Measurements from ENCODE around the gene EIF5A. TPM values are rescaled to one million over a fixed set of nuclear protein-coding genes. Genes with fewer than 3 reads are reported as not detected.

The EIF5A gene
- total and polyA plus RNA-seq, 2 of the 8 experiments (the other 6 are each of a cell fraction or from before 2014, with no cell fraction given) = 717 to 1,172 TPM

- Histone ChIP-seq H3K18ac (ENCODE audit: extremely low read depth, low read length) (no peak overlapping the region), H3K79me2 (ENCODE audit: control insufficient read depth in 1 of 2, insufficient read depth in 2 of 2, low read length in 2 of 2) (no peaks in the 10 kb centered on the region), H3K23me2 (ENCODE audit: low read depth, low read length) (peaks cover 2% of the 10 kb centered on the region; the same call in 1 of the 2 replicates), H3K9me3 (ENCODE audit: insufficient read depth in 2 of 2, low read depth in 1 of 2, low read length in 1 of 2) (no peaks in the 10 kb centered on the region; a peak in 1 of 4 replicates), H3K27me3 (replicated peaks in 1 of 4; ENCODE audit: control insufficient read depth in 3 of 4, extremely low read depth in 1 of 4, insufficient read depth in 3 of 4, low read length in 3 of 4) (peaks cover 3 to 11% (median 9%) of the 10 kb centered on the region in 4 experiments), H2BK15ac (ENCODE audit: low read length) (no peak overlapping the region), H2BK120ac (replicated peaks; ENCODE audit: low read depth, low read length) (no peak overlapping the region), H4K91ac (replicated peaks; ENCODE audit: insufficient read length, low read length) (no peak overlapping the region), H3K4me1 (replicated peaks in 1 of 4; ENCODE audit: control insufficient read depth in 3 of 4, insufficient read depth in 4 of 4, low read length in 3 of 4) (peaks cover 0 to 14% (median 9%) of the 10 kb centered on the region in 4 experiments; a peak in 6 of 7 replicates), H3K36me3 (ENCODE audit: control insufficient read depth in 2 of 4, insufficient read depth in 4 of 4, low read length in 3 of 4) (no peaks in the 10 kb centered on the region), H4K5ac (ENCODE audit: insufficient read length, low read depth, low read length) (no peak overlapping the region), H3K79me1 (ENCODE audit: low read depth, low read length) (peaks cover 2% of the 10 kb centered on the region; the same call in 1 of the 2 replicates), H3K56ac (replicated peaks; ENCODE audit: insufficient read length, low read depth, low read length) (no peak overlapping the region), H3K14ac (ENCODE audit: insufficient read length) (no peak overlapping the region), H2AK5ac (ENCODE audit: low read depth, low read length) (no peak overlapping the region), H2BK12ac (ENCODE audit: low read depth, low read length) (no peak overlapping the region), H3K27ac (ENCODE audit: low read depth, low read length) (no peak overlapping the region), H4K20me1 (replicated peaks in 1 of 2; ENCODE audit: control insufficient read depth in 1 of 2, insufficient read depth in 2 of 2, low read length in 2 of 2) (peaks cover 0 to 9% of the 10 kb centered on the region in 2 experiments), H3K4me2 (ENCODE audit: insufficient read depth in 1 of 2, low read depth in 2 of 2, low read length in 2 of 2) (no peak overlapping the region), H3K23ac (ENCODE audit: insufficient read length) (no peak overlapping the region), H2AFZ (ENCODE audit: low read length) (no peak overlapping the region), H4K8ac (ENCODE audit: extremely low read depth, insufficient read depth, low read length) (no peak overlapping the region), H3K4ac (replicated peaks; ENCODE audit: insufficient read length, low read depth, low read length) (no peak overlapping the region), H3K4me3 (ENCODE audit: extremely low read depth in 1 of 4, insufficient read depth in 2 of 4, low read depth in 3 of 4, low read length in 4 of 4) (no peak overlapping the region), H3K9ac (replicated peaks in 1 of 4; ENCODE audit: extremely low read depth in 1 of 4, low read depth in 3 of 4, low read length in 3 of 4) (no peak overlapping the region), H2BK5ac (ENCODE audit: low read depth, low read length) (no peak overlapping the region), H2BK20ac (ENCODE audit: low read length) (no peak overlapping the region)
- no peak for TF ChIP-seq TCF12 (IDR thresholded peaks at IDR 0.05; ENCODE audit: low read depth, low read length)
- TF ChIP-seq SIRT6 (IDR thresholded peaks at IDR 0.05; ENCODE audit: low read length) = no peak
- no peak for TF ChIP-seq E2F6 (IDR thresholded peaks at IDR 0.05)
- no peak for FAIRE-seq
- no peak for DNase-seq (ENCODE audit: low read depth in 1 of 2, low spot score in 2 of 2)
- CTCF ChIA-PET (ENCODE audit: partially characterized antibody) = interaction anchor here (0.8 to 5.7 kb wide), 8 partner anchors 10 to 269 kb away, joined by 3 to 46 read pairs (median 4); partner anchors contain the start of gene SLC2A4
- POLR2A ChIA-PET (ENCODE audit: partially characterized antibody) = interaction anchor here (0.9 to 6.7 kb wide), 12 partner anchors 7 to 71 kb away, joined by 3 to 94 read pairs (median 8); partner anchors contain the start of genes CLDN7, CTDNEP1, DVL2 and ELP5
- 73% methylated on average over 2 of the region's 2 CpGs; no CpG with 5 or more reads in 1 of the 2 experiments for WGBS, 2 experiments (ENCODE audit: extremely low coverage in 1 of 2, insufficient coverage in 1 of 2, insufficient read length in 1 of 2, insufficient replicate concordance in 2 of 2, low coverage in 1 of 2, low lambda C conversion rate in 2 of 2, missing lambda C conversion rate in 1 of 2)
Measured at GRCh38 chr17:7292194-7292593, 15.2 kb upstream of the EIF5A start.

Data from H1 (cell line).